Ishikawa (cell line): ENCODE data around the gene ISCA1.

Source experiments
- CEBPB ChIP-seq: IDR thresholded peaks from 2 replicates; pipeline ENCODE4 v1.6.1; 2012
- CREB1 ChIP-seq: IDR thresholded peaks from 2 replicates; pipeline ENCODE4 v1.6.1; 2012; ENCODE audit warnings: low read depth
- EGR1 ChIP-seq: IDR thresholded peaks from 2 replicates; pipeline ENCODE4 v1.6.1; 2012
- EP300 ChIP-seq: IDR thresholded peaks from 2 replicates; pipeline ENCODE4 v1.6.1; 2012; ENCODE audit warnings: borderline replicate concordance
- FOXM1 ChIP-seq: IDR thresholded peaks from 2 replicates; pipeline ENCODE4 v1.6.1; 2012; ENCODE audit warnings: low read depth, borderline replicate concordance
- NFIC ChIP-seq: IDR thresholded peaks from 2 replicates; pipeline ENCODE4 v1.6.1; 2012
- RAD21 ChIP-seq: IDR thresholded peaks from 2 replicates; pipeline ENCODE4 v1.6.1; 2012; ENCODE audit warnings: low read depth
- TAF1 ChIP-seq: IDR thresholded peaks from 2 replicates; pipeline ENCODE4 v1.6.1; 2012; ENCODE audit warnings: low read depth, mild to moderate bottlenecking
- TCF12 ChIP-seq: IDR thresholded peaks from 2 replicates; pipeline ENCODE4 v1.6.1; 2012; ENCODE audit warnings: low read depth
- TEAD4 ChIP-seq: IDR thresholded peaks from 2 replicates; pipeline ENCODE4 v1.6.1; 2012
- YY1 ChIP-seq: IDR thresholded peaks from 2 replicates; pipeline ENCODE4 v1.6.1; 2012; ENCODE audit warnings: low read depth
- ZBTB7A ChIP-seq: IDR thresholded peaks from 2 replicates; pipeline ENCODE4 v1.6.1; 2012; ENCODE audit warnings: low read depth
- TF ChIP-seq, protein P1 (sequence below): IDR thresholded peaks from 2 replicates; pipeline ENCODE4 v1.6.1; 2012; ENCODE audit warnings: low read depth, mild to moderate bottlenecking
- TF ChIP-seq, protein P2 (sequence below): IDR thresholded peaks from 2 replicates; pipeline ENCODE4 v1.6.1; 2012
- TF ChIP-seq, protein P3 (sequence below): IDR thresholded peaks from 2 replicates; pipeline ENCODE4 v1.6.1; 2012

ISCA1 gene

DNA sequence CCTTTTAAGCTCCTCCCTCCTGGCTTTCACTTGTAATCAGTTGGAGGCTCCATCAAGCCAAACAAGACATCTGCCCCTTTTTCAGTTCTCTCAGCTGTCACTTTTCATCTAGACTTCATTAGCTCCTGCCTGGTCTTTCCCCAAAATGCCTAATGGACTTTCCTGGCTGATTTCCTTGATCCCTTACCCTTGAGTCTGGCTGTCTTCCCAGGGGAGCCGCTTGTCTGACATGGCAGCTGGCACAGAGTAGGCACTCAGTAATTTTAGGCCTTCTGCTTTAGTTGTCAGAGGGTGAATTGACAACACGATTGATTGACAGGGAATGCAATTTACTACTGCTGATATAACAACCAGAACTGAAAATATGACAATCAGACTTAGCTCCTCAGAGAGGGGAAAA, 24.9 kb downstream of the ISCA1 start:
- TF ChIP-seq TCF12 = no peak
- TF ChIP-seq ZBTB7A = no peak
- TF ChIP-seq CREB1 = no peak
- TF ChIP-seq TEAD4 = no peak
- no peak for TF ChIP-seq EGR1
- TF ChIP-seq, protein P1, sequence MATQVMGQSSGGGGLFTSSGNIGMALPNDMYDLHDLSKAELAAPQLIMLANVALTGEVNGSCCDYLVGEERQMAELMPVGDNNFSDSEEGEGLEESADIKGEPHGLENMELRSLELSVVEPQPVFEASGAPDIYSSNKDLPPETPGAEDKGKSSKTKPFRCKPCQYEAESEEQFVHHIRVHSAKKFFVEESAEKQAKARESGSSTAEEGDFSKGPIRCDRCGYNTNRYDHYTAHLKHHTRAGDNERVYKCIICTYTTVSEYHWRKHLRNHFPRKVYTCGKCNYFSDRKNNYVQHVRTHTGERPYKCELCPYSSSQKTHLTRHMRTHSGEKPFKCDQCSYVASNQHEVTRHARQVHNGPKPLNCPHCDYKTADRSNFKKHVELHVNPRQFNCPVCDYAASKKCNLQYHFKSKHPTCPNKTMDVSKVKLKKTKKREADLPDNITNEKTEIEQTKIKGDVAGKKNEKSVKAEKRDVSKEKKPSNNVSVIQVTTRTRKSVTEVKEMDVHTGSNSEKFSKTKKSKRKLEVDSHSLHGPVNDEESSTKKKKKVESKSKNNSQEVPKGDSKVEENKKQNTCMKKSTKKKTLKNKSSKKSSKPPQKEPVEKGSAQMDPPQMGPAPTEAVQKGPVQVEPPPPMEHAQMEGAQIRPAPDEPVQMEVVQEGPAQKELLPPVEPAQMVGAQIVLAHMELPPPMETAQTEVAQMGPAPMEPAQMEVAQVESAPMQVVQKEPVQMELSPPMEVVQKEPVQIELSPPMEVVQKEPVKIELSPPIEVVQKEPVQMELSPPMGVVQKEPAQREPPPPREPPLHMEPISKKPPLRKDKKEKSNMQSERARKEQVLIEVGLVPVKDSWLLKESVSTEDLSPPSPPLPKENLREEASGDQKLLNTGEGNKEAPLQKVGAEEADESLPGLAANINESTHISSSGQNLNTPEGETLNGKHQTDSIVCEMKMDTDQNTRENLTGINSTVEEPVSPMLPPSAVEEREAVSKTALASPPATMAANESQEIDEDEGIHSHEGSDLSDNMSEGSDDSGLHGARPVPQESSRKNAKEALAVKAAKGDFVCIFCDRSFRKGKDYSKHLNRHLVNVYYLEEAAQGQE = no peak
- TF ChIP-seq TAF1 = no peak
- TF ChIP-seq YY1 = no peak
- TF ChIP-seq RAD21 = no peak
- no peak for TF ChIP-seq FOXM1

DNA sequence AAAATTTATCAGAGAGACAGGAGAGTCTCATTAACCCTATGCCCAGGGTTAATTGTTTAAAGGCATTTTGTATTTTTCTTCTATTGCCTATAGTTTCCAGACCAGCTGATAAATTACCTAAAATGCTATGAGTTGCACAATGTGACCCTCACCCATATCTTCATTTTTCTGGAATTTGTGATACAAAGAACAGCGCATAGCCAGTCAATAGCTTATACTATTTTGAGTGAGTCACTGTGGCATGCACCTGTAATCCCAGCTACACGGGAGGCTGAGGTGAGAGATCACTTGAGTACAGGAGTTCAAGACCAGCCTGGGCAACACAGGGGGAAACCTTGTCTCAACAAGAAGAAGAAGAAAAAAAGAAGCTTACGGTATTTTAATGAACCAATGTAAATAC, 25.7 kb downstream of the ISCA1 start:
- no peak for TF ChIP-seq NFIC
- no peak for TF ChIP-seq YY1
- TF ChIP-seq CREB1 = no peak

DNA sequence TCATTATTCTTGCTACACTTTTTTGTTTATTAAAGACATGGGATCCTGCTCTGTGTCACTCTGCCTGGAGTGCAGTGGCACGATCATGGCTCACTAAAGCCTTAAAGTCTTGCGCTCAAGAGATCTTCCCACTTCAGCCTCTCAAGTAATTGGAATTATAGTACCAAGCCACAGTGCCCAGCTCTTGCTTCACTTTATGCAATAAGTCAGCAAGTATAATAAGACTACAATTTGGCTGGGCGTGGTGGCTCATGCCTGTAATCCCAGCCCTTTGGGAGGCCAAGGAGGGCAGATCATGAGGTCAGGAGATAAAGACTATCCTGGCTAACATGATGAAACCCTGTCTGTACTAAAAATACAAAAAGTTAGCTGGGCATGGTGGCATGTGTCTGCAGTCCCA, 28.8 kb downstream of the ISCA1 start:
- TF ChIP-seq NFIC (no peak), EP300 (no peak), CREB1 (no peak), FOXM1 (no peak), RAD21 (no peak), EGR1 (no peak), ZBTB7A (no peak), TEAD4 (no peak), CEBPB (no peak)

DNA sequence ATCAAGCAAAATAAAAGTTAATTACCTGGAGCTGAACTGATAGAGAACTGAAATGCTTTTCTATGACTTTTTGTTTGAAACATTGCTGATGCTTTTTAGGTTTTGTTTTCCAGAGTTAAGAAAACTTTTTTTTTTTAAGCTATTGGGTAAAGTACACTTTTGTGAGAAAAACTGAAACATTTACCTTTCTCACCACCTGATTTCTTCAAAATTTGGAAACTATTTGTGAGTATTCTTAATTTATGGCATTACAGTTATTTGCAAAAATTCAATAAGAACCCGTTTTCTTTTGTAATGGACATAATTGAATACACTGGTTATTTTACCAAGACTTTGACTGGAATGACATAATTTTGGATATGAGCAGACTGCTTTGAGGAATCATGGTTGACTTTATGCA, 29.5 kb downstream of the ISCA1 start:
- TF ChIP-seq CEBPB = no peak
- no peak for TF ChIP-seq TEAD4
- TF ChIP-seq, protein P2, sequence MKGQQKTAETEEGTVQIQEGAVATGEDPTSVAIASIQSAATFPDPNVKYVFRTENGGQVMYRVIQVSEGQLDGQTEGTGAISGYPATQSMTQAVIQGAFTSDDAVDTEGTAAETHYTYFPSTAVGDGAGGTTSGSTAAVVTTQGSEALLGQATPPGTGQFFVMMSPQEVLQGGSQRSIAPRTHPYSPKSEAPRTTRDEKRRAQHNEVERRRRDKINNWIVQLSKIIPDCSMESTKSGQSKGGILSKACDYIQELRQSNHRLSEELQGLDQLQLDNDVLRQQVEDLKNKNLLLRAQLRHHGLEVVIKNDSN = no peak
- no peak for TF ChIP-seq TAF1
- TF ChIP-seq, protein P1 = no peak
- no peak for TF ChIP-seq FOXM1

DNA sequence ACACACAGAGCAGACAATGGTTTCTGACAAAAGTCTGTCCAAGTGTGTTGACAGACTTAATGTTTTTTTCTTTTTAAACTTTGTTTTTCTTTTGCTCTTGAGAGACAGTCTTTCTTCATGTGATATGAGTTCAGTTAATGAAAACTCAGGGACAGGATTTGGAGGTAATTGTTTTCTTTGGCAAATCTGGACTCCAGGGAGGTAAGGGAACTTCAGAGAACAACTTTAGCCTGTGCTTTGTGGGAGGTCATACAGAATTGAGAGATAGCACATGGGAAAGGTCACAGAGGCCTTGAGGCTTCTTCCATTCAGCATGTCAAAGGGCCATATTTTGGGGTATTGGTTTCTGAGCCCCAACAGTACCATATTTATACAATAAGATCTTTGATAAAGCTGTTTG, 32.2 kb downstream of the ISCA1 start:
- no peak for TF ChIP-seq TCF12
- TF ChIP-seq, protein P2 = no peak
- no peak for TF ChIP-seq NFIC
- no peak for TF ChIP-seq EP300
- no peak for TF ChIP-seq CREB1
- TF ChIP-seq FOXM1 = no peak
- no peak for TF ChIP-seq TEAD4
- TF ChIP-seq, protein P3, sequence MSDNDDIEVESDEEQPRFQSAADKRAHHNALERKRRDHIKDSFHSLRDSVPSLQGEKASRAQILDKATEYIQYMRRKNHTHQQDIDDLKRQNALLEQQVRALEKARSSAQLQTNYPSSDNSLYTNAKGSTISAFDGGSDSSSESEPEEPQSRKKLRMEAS = no peak
- TF ChIP-seq TAF1 = no peak
- TF ChIP-seq EGR1 = no peak
- TF ChIP-seq, protein P1 = no peak
- no peak for TF ChIP-seq YY1
- no peak for TF ChIP-seq RAD21
- TF ChIP-seq CEBPB = no peak
- no peak for TF ChIP-seq ZBTB7A

DNA sequence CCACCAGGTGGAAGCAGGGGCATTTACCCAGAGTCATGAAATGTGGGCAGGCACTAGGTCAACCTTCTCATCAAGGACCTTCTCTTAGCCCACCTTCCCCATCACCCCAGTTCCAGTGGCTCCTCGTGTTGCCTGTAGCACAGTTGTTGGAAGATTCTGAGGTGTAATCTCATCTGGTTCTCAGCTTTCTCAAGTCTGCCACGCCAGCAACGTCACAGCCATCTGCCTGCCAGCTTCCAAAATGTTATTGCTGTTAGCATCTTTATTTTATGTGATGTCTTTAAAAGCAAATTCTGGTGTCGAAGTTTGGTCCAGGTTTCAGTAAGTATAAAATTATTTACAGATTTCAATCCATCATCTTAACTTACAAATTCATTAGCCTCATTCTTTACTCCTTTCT, 33.6 kb downstream of the ISCA1 start:
- TF ChIP-seq EP300 (no peak), TCF12 (no peak), ZBTB7A (no peak)
- TF ChIP-seq, protein P1 = no peak
